Astrocyte (in vitro differentiated cells and primary cell): Measurements from ENCODE around the gene TUBB6. TPM values are rescaled to one million over a fixed set of nuclear protein-coding genes. Genes with fewer than 3 reads are reported as not detected.

Experiments
- DNase-seq: peaks from one replicate; pipeline ENCODE4 v3.0.0-alpha.2; 2010; ENCODE audit warnings: low read depth
- FAIRE-seq: peaks from 2 replicates; lab custom pipeline; 2011; peaks lifted over from hg19 to GRCh38; lab: Jason Lieb, UNC
- H2AFZ ChIP-seq: 2 replicates; pipeline ENCODE4 v1.6.0; 2012; ENCODE audit warnings: low read depth, low read length, inconsistent platforms
- H3K27ac ChIP-seq: 2 replicates; pipeline ENCODE4 v1.5.1; 2011; ENCODE audit warnings: low read depth, low read length, inconsistent platforms
- H3K27me3 ChIP-seq: 2 replicates; pipeline ENCODE4 v1.6.0; 2011; ENCODE audit warnings: low read length, inconsistent platforms; ENCODE audit not compliant: insufficient read depth
- H3K36me3 ChIP-seq: 2 replicates; pipeline ENCODE4 v1.5.1; 2011; ENCODE audit warnings: low read length, inconsistent platforms; ENCODE audit not compliant: insufficient read depth
- H3K4me1 ChIP-seq: 2 replicates; pipeline ENCODE4 v1.5.1; 2011; ENCODE audit warnings: low read length, inconsistent platforms; ENCODE audit not compliant: insufficient read depth
- H3K4me2 ChIP-seq: 2 replicates; pipeline ENCODE4 v1.6.0; 2012; ENCODE audit warnings: low read length, inconsistent platforms
- H3K4me3 ChIP-seq: 2 replicates; pipeline ENCODE4 v1.5.1; 2011; ENCODE audit warnings: low read depth, mild to moderate bottlenecking, low read length, inconsistent platforms; ENCODE audit not compliant: insufficient read depth
- H3K79me2 ChIP-seq: 2 replicates; pipeline ENCODE4 v1.6.0; 2012; ENCODE audit warnings: mild to moderate bottlenecking, low read length, inconsistent platforms; ENCODE audit not compliant: insufficient read depth
- H3K9ac ChIP-seq: 2 replicates; pipeline ENCODE4 v1.6.0; 2012; ENCODE audit warnings: mild to moderate bottlenecking, low read length, inconsistent platforms
- H3K9me3 ChIP-seq: 2 replicates; pipeline ENCODE4 v1.5.1; 2012; ENCODE audit warnings: low read depth, mild to moderate bottlenecking, low read length, inconsistent platforms; ENCODE audit not compliant: insufficient read depth
- H4K20me1 ChIP-seq: 2 replicates; pipeline ENCODE4 v1.6.0; 2012; ENCODE audit warnings: low read length, inconsistent platforms; ENCODE audit not compliant: insufficient read depth
- H3K27ac Mint-ChIP-seq: one replicate; pipeline ENCODE4 v1.8.0; 2021; ENCODE audit warnings: mild to moderate bottlenecking, mixed read lengths; ENCODE audit not compliant: unreplicated experiment
- H3K27me3 Mint-ChIP-seq: one replicate; pipeline ENCODE4 v1.8.0; 2021; ENCODE audit warnings: low read depth, mixed read lengths; ENCODE audit not compliant: unreplicated experiment
- H3K36me3 Mint-ChIP-seq: one replicate; pipeline ENCODE4 v1.8.0; 2021; ENCODE audit warnings: low read depth, mixed read lengths; ENCODE audit not compliant: unreplicated experiment
- H3K4me1 Mint-ChIP-seq: one replicate; pipeline ENCODE4 v1.8.0; 2021; ENCODE audit warnings: low read depth, mixed read lengths; ENCODE audit not compliant: unreplicated experiment
- H3K4me3 Mint-ChIP-seq: one replicate; pipeline ENCODE4 v1.8.0; 2021; ENCODE audit warnings: mild to moderate bottlenecking, moderate library complexity, mixed read lengths; ENCODE audit not compliant: unreplicated experiment
- H3K9me3 Mint-ChIP-seq: one replicate; pipeline ENCODE4 v1.8.0; 2021; ENCODE audit warnings: mild to moderate bottlenecking, mixed read lengths; ENCODE audit not compliant: unreplicated experiment
- CTCF ChIP-seq: IDR thresholded peaks from 2 replicates; pipeline ENCODE4 v1.5.1; 2011; ENCODE audit warnings: low read depth, mild to moderate bottlenecking, inconsistent platforms, low read length, moderate library complexity; ENCODE audit not compliant: insufficient read depth
- EZH2 ChIP-seq: IDR thresholded peaks from 2 replicates; pipeline ENCODE4 v1.6.1; 2012; ENCODE audit warnings: mild to moderate bottlenecking, low read length, inconsistent platforms; ENCODE audit not compliant: insufficient read depth
- total RNA-seq: library from RNA; stranded (reverse); gene quantifications from 2 replicates; pipeline ENCODE4 v1.2.1, GENCODE V29; 2021

TUBB6 gene
- total RNA-seq, 1 donor from 2014 or later, result 528 TPM

DNA sequence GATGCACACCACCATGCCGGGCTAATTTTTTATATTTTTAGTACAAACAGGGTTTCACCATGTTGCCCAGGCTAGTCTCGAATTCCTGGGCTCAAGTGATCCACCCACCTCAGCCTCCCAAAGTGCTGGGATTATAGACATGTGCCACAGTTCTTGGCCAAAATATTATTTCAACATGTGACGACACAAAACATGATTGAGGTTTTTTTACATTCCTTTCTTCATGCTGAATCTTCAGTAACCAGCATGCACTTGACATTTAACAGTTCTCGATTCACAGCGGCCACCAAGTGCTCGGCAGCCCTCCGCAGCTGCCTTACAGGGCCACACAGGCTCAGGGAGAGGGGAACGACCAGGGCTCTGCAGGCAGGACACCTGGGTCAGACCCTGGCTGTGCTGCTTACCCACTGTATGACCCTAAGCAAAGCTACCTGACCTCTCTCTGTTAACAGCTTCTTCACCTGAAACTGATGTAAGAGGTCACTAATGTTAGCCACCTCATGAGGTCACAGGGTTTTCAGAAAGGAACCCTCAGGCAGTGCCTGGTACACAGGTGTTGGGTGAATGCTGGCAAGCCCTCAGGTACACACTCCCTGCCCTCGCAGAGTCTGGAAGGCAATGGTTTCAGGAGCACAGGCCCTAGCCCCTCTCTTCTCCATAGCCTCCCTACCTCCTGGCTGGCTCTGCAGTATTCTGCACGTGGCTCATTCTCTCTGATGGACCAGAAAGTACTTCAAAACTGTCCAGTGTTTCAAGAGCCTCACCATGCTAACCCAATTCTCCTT is 25.7 kb downstream of the TUBB6 start:
- Histone ChIP-seq H3K79me2 (no peaks in the 10 kb centered on the region), H2AFZ (no peak overlapping the region), H3K4me3 (no peak overlapping the region), H3K9ac (no peak overlapping the region), H3K36me3 (peaks cover 12% of the 10 kb centered on the region), H3K9me3 (no peaks in the 10 kb centered on the region), H4K20me1 (peaks cover 74% of the 10 kb centered on the region), H3K27ac (no peak overlapping the region), H3K4me1 (peaks cover 18% of the 10 kb centered on the region), H3K4me2 (no peak overlapping the region), H3K27me3 (no peaks in the 10 kb centered on the region)
- no peaks in the 10 kb centered on the region for H3K9me3 Mint-ChIP-seq
- no peak overlapping the region for H3K4me3 Mint-ChIP-seq
- FAIRE-seq (no peak), DNase-seq (no peak)
- H3K36me3 Mint-ChIP-seq, result peaks cover 19% of the 10 kb centered on the region
- H3K27ac Mint-ChIP-seq, result no peak overlapping the region
- TF ChIP-seq CTCF (no peak), EZH2 (no peak)
- H3K27me3 Mint-ChIP-seq, result no peaks in the 10 kb centered on the region
- H3K4me1 Mint-ChIP-seq, result peaks cover 38% of the 10 kb centered on the region

- no peak overlapping the region for H3K4me3 ChIP-seq
- H3K4me1 Mint-ChIP-seq, result peaks cover 38% of the 10 kb centered on the region
- no peak for FAIRE-seq
- DNase-seq, result no peak
- H3K4me2 ChIP-seq, result no peak overlapping the region
- peaks cover 19% of the 10 kb centered on the region for H3K36me3 Mint-ChIP-seq
- H3K27ac Mint-ChIP-seq, result no peak overlapping the region
- TF ChIP-seq EZH2 (no peak), CTCF (no peak)
- H3K27me3 ChIP-seq, result no peaks in the 10 kb centered on the region
- H3K9ac ChIP-seq, result no peak overlapping the region
- H3K4me1 ChIP-seq, result peaks cover 18% of the 10 kb centered on the region
- no peaks in the 10 kb centered on the region for H3K9me3 ChIP-seq
- H3K9me3 Mint-ChIP-seq, result no peaks in the 10 kb centered on the region
- H3K36me3 ChIP-seq, result peaks cover 8% of the 10 kb centered on the region
- no peak overlapping the region for H3K27ac ChIP-seq
- H4K20me1 ChIP-seq, result peaks cover 69% of the 10 kb centered on the region
- H2AFZ ChIP-seq, result no peak overlapping the region
- no peaks in the 10 kb centered on the region for H3K79me2 ChIP-seq
- no peak overlapping the region for H3K4me3 Mint-ChIP-seq
- H3K27me3 Mint-ChIP-seq, result no peaks in the 10 kb centered on the region
Observed at GRCh38 chr18:12334366-12334808, 26.3 kb downstream of the TUBB6 start.

- no peak overlapping the region for H3K9ac ChIP-seq
- H3K36me3 ChIP-seq, result peaks cover 8% of the 10 kb centered on the region
- H3K4me1 ChIP-seq, result peaks cover 18% of the 10 kb centered on the region
- H3K4me2 ChIP-seq, result no peak overlapping the region
- H4K20me1 ChIP-seq, result peaks cover 64% of the 10 kb centered on the region
- DNase-seq, result no peak
- H3K4me3 ChIP-seq, result no peak overlapping the region
- H3K9me3 Mint-ChIP-seq, result no peaks in the 10 kb centered on the region
- no peak for FAIRE-seq
- no peak overlapping the region for H2AFZ ChIP-seq
- H3K27ac Mint-ChIP-seq, result no peak overlapping the region
- no peak overlapping the region for H3K27ac ChIP-seq
- TF ChIP-seq EZH2 (no peak), CTCF (no peak)
- no peaks in the 10 kb centered on the region for H3K27me3 ChIP-seq
- no peaks in the 10 kb centered on the region for H3K79me2 ChIP-seq
- peaks cover 18% of the 10 kb centered on the region for H3K36me3 Mint-ChIP-seq
- H3K9me3 ChIP-seq, result no peaks in the 10 kb centered on the region
- peaks cover 38% of the 10 kb centered on the region for H3K4me1 Mint-ChIP-seq
- H3K4me3 Mint-ChIP-seq, result no peak overlapping the region
- H3K27me3 Mint-ChIP-seq, result no peaks in the 10 kb centered on the region
Observed at GRCh38 chr18:12334863-12335262, 26.8 kb downstream of the TUBB6 start.
